Measurements from ENCODE around the gene RHCE.
"Not testable (repeated sequence)": the region's sequence is repeated elsewhere in the genome, so short reads cannot be mapped to it uniquely, and the experiment has no call there.

Gene RHCE

DNA sequence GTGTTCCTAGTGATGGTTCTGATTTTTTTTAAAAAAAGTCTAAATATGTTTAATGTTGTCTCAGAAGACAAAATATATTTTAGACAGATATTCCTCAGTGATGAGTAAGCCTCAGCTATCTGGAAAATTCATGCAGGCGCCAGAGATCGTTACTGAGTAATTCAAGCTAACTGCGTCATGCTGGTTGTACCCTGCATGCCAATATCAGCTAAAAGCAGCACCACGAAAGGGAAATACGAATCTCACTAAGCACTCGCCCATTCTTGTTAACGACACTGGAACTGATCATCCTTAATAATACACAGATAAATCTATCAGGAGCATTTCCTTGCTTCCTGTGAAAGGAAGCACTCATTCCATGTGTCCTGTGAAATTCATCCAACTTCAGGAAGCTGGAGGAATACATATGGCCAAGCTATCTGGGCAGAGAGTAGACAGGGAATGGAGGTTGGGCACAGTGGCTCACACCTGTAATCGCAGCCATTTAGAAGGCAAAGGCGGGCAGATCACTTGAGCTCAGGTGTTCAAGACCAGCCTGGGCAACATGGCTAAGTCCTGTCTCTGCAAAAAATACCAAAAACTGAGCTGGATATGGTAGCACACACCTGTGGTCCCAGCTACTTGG, 100.2 kb downstream of the RHCE start:
- H3K4me1 Mint-ChIP-seq (ENCODE audit: low read depth); H3K27me3 Mint-ChIP-seq; H3K4me3 Mint-ChIP-seq; H3K9me3 Mint-ChIP-seq (ENCODE audit: low read depth); H3K27ac Mint-ChIP-seq; H3K36me3 Mint-ChIP-seq: not testable (repeated sequence)

GRCh38 chr1:25312806-25313470, 107.7 kb downstream of the RHCE start:
- H3K4me3 Mint-ChIP-seq; H3K27me3 Mint-ChIP-seq; H3K4me1 Mint-ChIP-seq (ENCODE audit: low read depth); H3K9me3 Mint-ChIP-seq (ENCODE audit: low read depth); H3K27ac Mint-ChIP-seq: not testable (repeated sequence)
- H3K36me3 Mint-ChIP-seq = peaks cover 22% of the 10 kb centered on the region
